ENCODE measurements around the gene TIMM10B.

DNA sequence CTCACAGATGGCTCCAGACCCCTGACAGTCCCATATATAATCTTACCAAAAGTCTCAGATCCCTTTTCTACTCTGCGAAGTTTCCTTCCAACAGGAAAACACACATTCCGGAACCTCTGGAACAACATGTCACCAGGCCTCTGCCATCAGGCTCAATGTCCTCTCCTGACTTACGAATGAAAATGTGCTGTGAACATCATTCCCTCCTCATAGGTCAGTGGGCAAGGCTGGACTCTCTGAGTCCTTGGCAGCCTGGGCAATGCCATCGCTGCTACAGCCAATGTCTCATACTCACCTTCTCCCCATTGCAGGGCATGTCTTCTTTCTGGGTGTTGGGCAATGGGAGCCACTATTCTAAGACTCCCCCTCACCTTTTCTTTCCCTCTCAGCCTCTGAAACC, 38.9 kb upstream of the TIMM10B start:
- TF ChIP-seq POLR2A (IDR thresholded peaks at IDR 0.05; ENCODE audit: low read length) (no peak), GATA1 (IDR thresholded peaks at IDR 0.05; ENCODE audit: low read depth, low read length) (no peak)
